ENCODE measurements around the gene ZNF785.
"Not testable (repeated sequence)": the region's sequence is repeated elsewhere in the genome, so short reads cannot be mapped to it uniquely, and the experiment has no call there.

ZNF785 gene

DNA sequence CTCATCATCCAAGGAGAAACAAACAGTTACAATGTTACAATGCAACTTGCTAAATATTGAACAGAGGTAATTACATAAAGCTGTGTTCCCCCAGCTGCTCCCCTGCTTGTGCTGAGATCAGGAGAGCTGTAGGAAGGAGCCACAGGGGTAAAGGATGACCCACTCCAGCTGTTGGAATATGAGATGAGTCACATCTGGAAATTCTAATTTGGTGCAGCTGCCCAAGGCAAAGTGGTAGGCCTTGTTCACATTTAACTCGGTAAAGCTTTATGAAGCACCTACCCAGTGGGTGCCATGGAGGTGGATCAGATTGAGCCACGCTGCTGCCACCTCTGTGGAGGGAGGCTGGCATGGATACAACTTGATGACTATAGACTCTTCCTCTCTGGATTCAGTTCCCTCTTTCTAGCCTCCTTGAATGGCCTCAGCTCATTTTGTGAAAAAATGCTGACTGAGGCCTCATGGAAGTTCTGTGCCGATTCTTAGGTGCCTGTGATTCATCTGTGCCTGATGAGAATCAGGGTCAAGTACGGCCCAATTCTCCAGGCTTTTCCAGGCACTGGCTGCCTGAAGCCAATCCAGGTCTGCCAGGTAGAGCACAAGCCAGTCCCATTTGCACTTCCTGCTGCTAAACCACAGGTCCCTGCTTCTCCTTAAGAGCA lies 17.2 kb upstream of the ZNF785 start:
- peak; percentile 9 for DNase-seq

DNA sequence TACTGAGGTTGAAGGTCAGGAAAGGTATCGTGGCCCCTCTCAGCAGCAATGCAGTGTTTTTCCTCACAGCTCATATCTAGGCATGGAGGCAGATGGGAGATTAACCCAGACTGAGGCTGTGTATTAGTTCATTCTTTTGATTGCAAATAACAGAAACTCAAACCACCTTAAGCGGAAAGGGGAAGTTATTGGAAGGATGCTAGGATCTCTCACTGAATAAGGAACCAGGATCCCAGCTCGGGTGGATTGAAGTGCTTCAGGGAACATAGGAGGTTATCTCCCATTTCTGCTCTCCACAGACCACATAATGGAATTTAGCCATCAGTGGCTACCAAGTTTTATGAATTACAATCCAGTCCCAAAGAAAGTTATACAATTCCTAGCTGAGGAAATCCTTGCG lies 16.5 kb upstream of the ZNF785 start:
- no peak for DNase-seq

DNA sequence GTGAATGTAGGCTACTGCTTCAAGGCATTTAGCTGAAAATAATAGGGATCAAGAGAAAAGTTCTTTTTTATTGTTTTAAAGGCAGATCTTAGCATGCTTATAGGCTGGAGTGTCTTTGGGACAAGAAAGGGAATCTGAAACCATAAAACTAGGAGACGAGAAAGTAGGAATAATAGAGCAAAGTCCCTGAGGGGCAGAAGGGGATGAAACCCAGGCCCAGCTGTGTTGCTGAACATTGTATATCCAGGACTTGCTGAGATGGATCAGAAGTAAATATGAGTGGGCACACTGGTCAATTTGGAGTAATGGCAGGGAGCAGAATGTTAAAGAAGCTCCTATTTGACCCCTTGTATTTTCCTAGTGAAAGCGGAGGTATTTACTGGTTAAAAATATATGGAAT lies 15.4 kb upstream of the ZNF785 start:
- no peak for DNase-seq

DNA sequence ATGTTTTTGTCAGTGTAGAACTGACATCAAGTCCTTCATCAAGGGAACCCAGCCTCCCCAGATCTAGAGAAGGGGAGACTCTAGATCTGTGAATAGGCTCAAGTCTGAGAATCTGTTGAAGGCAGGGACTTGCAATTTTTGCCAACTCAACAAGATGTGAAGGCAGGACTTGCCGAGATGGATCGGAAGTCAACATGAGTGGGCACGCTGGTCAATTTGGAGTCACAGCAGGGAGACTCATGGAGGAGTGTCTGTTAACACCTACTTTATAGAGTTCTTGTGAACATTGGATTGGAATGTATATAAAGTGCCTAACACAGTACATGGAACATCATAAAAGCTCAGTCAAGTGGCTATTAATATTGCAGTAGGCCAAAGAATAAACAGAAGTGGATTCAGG lies 14.7 kb upstream of the ZNF785 start:
- no peak for DNase-seq

DNA sequence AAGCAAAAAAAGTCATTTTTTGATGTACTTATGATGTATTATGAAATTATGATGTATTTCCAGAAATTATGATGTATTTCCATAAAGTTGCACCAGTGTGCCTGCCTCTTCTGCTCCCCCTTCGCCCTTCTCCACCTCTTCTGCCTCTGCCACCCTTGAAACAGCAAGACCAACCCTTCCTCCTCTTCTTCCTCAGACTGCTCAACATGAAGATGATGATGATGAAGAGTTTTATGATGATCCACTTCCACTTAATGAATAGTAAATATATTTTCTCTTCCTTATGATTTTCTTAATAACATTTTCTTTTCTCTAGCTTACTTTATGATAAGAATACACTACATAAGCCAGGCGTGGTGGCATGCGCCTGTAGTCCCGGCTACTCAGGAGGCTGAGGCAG lies 7.4 kb upstream of the ZNF785 start:
- DNase-seq, result no peak

- not testable (repeated sequence) for DNase-seq
Measured at GRCh38 chr16:30590869-30591268, 5.4 kb upstream of the ZNF785 start.

DNA sequence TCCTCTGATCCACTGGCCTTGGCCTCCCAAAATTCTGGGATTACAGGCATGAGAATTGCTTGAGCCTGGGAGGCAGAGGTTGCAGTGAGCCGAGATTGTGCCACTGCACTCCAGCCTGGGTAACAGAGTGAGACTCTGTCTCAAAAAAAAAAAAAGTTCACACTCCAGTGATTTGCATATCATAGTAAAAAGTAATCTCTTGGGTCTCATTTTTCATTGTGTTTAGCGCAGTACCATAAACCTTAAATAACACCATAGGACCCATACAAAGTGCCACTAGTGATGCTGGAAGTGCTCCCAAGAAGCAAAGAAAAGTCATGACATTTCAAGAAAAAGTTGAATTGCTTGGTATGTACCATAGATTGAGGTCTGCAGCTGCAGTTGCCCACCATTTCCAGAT lies 4.1 kb upstream of the ZNF785 start:
- DNase-seq, result not testable (repeated sequence)

DNA sequence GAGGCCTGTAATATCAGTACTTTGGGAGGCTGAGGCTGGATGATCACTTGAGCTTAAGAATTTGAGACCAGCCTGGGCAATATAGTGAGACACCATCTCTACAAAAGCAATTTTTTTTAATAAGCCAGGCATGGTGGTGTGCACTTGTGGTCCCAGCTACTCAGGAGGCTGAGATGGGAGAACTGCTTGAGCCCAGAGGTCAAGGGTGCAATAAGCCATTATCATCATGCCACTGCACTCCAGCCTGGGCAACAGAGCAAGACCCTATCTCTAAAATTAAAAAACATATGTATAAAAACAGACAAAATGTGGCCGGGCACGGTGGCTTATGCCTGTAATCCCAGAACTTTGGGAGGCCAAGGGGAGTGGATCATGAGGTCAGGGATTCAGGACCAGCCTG lies 3.2 kb upstream of the ZNF785 start:
- DNase-seq, result no peak

- DNase-seq, result no peak
Measured at GRCh38 chr16:30585022-30585399, 486 bp downstream of the ZNF785 start.

- DNase-seq, result no peak
Measured at GRCh38 chr16:30582611-30583340, 2.7 kb downstream of the ZNF785 start.

DNA sequence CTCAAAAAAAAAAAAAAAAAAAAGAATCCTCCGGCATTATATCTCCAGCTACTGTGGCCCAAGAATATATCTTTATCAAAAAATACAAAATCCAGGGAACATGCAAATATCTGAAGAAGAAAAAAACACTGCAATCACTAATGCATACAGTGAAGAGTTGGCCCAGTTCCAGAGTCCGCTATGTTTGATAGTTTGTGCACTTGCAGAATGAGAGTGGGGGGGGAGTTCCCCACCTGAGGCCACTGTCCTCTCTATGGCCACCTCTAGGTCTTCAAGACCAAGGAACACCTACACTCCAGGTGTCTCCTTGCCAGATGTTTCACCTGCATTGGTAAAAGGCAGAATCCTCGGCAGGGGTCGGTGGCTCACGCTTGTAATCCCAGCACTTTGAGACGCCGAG lies 4.0 kb downstream of the ZNF785 start:
- DNase-seq, result no peak

- no peak for DNase-seq
Measured at GRCh38 chr16:30574678-30575077, 10.8 kb downstream of the ZNF785 start.

GRCh38 chr16:30571445-30572322 lies 13.8 kb downstream of the ZNF785 start, which contains the start of gene ZNF688:
ZNF688 (minus strand) TSS chr16:30571714; CDS start chr16:30571629, 85 bp downstream.
- DNase-seq, result peak; percentile 97

DNA sequence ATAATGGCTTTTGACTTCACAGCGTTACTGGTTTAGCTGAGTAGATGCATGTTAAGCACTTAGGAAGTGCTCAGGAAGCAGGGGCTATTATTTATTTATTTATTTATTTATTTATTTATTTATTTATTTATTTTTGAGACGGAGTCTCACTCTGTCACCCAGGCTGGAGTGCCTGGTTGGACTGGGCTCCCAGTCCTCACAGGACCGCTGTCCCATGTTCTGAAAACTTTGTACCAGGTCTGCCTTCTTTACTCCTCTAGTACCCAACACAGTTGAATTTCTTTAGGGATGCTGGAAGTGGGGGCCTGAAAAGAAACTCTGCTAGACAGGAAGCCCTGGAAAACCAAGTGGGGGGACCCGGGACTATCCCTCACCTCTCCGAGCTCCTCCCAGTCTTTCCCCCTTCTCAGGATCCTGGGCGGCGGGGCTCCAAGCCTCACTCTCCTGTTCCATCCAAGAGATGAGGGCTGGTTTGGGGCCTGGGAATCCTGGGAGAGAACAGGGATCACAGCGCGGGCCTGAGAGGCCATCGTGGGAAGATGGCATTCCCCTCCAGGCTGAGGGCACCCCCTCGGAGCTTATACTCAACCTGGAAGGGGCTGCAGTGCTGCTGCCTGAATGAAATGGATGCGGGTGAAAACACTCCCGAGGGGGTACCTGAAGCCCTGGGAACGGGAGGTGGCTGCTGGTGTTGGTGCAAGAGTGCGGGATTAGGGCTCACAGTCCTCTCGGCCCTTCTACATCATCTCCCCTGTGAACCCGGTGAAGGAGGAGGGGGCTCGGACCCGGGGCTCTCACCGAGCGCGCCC lies 14.7 kb downstream of the ZNF785 start:
- peak; percentile 35 for DNase-seq

DNA sequence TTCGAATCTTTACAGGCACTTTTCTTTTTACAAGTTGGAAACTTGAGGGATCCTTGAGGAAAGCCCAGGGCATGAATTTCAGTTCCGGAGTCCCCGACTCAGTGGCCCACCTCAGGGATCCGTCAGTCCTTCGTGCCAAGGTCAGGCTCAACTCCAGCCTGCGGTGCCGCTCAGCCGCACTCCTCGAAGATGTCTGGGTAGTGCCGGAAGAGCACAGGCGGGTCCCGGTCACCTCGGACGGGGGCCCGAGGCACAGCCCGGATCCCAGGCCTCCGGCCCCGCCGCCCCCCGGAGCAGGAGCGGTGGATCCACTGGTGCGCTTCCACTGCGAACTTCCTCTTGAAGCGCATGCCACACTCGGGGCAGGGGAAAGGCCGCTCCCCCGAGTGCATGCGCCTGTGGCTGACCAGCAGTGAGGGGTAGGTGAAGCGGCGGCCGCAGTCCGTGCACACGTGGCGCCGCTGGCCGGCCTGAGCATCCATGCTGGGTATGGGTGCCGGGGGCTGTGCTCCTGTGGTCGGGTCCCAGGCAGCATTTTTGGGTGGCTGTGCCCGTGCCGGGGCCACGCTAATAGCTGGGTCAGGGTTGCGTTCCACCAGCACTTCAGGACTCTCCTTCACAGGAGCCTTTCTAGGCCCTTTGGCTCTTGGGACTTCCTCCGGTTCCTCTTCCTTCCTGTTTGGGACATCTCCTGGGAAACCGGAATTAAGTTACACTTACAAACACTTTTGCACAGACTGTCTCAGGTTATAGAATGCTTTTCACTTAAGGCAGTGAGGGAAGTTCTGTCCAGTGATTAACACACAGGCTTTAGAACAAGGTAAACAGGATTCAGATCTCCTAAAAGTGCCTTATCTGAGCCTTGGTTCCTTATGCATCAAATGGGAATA lies 15.5 kb downstream of the ZNF785 start:
- DNase-seq, result no peak

GRCh38 chr16:30569281-30569680 lies 16.2 kb downstream of the ZNF785 start:
- no peak for DNase-seq

- no peak for DNase-seq
Measured at GRCh38 chr16:30567991-30568638, 17.4 kb downstream of the ZNF785 start.

DNA sequence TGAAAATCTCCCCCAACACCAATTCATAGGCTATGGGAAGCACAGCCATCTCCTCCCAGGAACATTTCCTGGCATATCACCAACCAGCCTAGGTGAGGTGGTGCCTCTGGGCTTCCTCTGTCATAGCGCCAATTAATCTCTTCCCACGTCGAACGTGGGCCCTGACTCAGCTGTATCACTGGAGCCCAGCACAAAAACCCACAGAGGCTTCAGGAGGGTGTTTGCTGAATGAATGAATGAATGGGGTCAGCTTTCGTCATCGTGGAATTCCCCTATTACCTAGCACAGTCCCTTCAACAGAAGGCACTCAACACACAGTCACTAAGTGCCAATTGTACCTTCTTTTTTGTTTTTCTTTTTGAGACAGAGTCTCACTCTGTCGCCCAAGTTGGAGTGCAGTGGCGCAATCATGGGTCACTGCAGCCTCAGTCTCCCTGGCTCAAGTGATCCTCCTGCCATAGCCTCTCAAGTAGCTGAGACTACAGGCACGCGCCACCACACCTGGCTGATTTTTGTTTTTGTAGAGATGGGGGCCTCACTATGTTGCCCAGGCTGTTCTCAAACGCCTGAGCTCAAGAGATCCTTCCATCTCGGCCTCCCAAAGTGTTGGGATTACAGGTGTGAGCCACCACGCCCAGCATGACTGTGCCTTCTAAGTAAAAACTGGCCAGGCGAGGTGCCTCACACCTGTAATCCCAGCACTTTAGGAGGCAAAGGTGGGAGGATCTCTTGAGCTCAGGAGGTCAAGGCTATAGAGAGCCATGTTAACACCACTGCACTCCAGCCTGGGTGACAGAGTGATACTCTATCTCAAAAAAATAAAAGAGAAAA lies 18.1 kb downstream of the ZNF785 start:
- no peak for DNase-seq

DNA sequence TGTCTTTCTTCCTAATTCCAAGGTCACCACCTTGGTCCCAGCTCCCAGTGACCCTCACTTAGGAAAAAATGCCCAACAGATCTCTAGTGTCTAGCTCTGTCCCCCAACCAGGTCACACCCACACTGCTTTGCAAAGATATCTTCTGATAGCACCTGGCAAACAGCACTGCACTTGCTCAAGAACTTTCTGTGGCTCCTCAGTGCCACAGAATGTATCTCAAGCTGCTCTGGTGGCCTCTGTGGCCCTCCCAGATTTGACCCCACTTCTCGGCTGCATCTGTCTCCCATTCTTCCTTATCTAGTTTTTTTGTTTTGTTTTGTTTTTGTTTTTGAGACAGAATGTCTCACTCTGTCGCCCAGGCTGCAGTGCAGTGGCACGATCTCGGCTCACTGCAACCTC lies 19.0 kb downstream of the ZNF785 start:
- DNase-seq, result no peak

- DNase-seq, result no peak
Measured at GRCh38 chr16:30565984-30566383, 19.5 kb downstream of the ZNF785 start.
